IPS-18a (cell line): ENCODE results near the gene USP47.
A peak's percentile ranks its signal among the peaks of the same experiment; 100 is the strongest.

Experiments used
- H3K27ac ChIP-seq: one replicate; pipeline ENCODE4 v1.5.1; 2013; ENCODE audit warnings: low read length
- H3K27me3 ChIP-seq: one replicate; pipeline ENCODE4 v1.6.1; 2013; ENCODE audit warnings: mild to moderate bottlenecking, low read length; ENCODE audit not compliant: control insufficient read depth, insufficient read depth
- H3K36me3 ChIP-seq: one replicate; pipeline ENCODE4 v1.6.1; 2013; ENCODE audit warnings: low read depth, low read length; ENCODE audit not compliant: control insufficient read depth
- H3K4me1 ChIP-seq: one replicate; pipeline ENCODE4 v1.6.1; 2013; ENCODE audit warnings: low read depth, low read length; ENCODE audit not compliant: control insufficient read depth
- H3K4me3 ChIP-seq: one replicate; pipeline ENCODE4 v1.5.1; 2013; ENCODE audit warnings: low read length
- H3K9ac ChIP-seq: one replicate; pipeline ENCODE4 v1.6.1; 2013; ENCODE audit warnings: mild to moderate bottlenecking, low read length, moderate library complexity
- H3K9me3 ChIP-seq: one replicate; pipeline ENCODE4 v1.6.1; 2013; ENCODE audit warnings: low read depth, low read length; ENCODE audit not compliant: control insufficient read depth

USP47 gene

GRCh38 chr11:11841116-11841722 lies 553 bp upstream of the USP47 start:
- peak overlapping the region; percentile 82 for H3K27ac ChIP-seq
- no peaks in the 10 kb centered on the region for H3K27me3 ChIP-seq
- H3K4me1 ChIP-seq: peaks cover 37% of the 10 kb centered on the region
- H3K36me3 ChIP-seq: no peaks in the 10 kb centered on the region
- no peaks in the 10 kb centered on the region for H3K9me3 ChIP-seq
- peak overlapping the region; percentile 70 for H3K4me3 ChIP-seq
- H3K9ac ChIP-seq: peak overlapping the region; percentile 87

GRCh38 chr11:11842421-11843008 lies 743 bp downstream of the USP47 start:
- Histone ChIP-seq H3K27me3 (no peaks in the 10 kb centered on the region), H3K9me3 (no peaks in the 10 kb centered on the region), H3K4me1 (peaks cover 37% of the 10 kb centered on the region), H3K27ac (peak overlapping the region; percentile 67), H3K36me3 (no peaks in the 10 kb centered on the region), H3K4me3 (peak overlapping the region; percentile 70), H3K9ac (peak overlapping the region; percentile 87)

- no peaks in the 10 kb centered on the region for H3K27me3 ChIP-seq
- H3K4me3 ChIP-seq: peak overlapping the region; percentile 70
- H3K36me3 ChIP-seq: no peaks in the 10 kb centered on the region
- peaks cover 37% of the 10 kb centered on the region for H3K4me1 ChIP-seq
- no peaks in the 10 kb centered on the region for H3K9me3 ChIP-seq
- no peak overlapping the region for H3K27ac ChIP-seq
- H3K9ac ChIP-seq: peak overlapping the region; percentile 87
These were observed 1.4 kb downstream of the USP47 start for GRCh38 chr11:11843211-11843621.

- no peaks in the 10 kb centered on the region for H3K27me3 ChIP-seq
- peak overlapping the region; percentile 70 for H3K4me3 ChIP-seq
- H3K9ac ChIP-seq: peak overlapping the region; percentile 87
- H3K4me1 ChIP-seq: peaks cover 37% of the 10 kb centered on the region
- H3K36me3 ChIP-seq: no peaks in the 10 kb centered on the region
- H3K27ac ChIP-seq: no peak overlapping the region
- H3K9me3 ChIP-seq: no peaks in the 10 kb centered on the region
These were observed 1.9 kb downstream of the USP47 start for GRCh38 chr11:11843642-11844041.

GRCh38 chr11:11844272-11844671 lies 2.5 kb downstream of the USP47 start:
- no peak overlapping the region for H3K4me3 ChIP-seq
- no peaks in the 10 kb centered on the region for H3K36me3 ChIP-seq

GRCh38 chr11:11845071-11845470 lies 3.3 kb downstream of the USP47 start:
- H3K27ac ChIP-seq: no peak overlapping the region
- H3K4me1 ChIP-seq: peaks cover 42% of the 10 kb centered on the region
- no peaks in the 10 kb centered on the region for H3K9me3 ChIP-seq
- no peak overlapping the region for H3K4me3 ChIP-seq
- H3K9ac ChIP-seq: no peak overlapping the region
- H3K27me3 ChIP-seq: no peaks in the 10 kb centered on the region
- H3K36me3 ChIP-seq: no peaks in the 10 kb centered on the region

More at GRCh38 chr11:11844272-11844671, 2.5 kb downstream of the USP47 start:
- H3K4me1 ChIP-seq: peaks cover 37% of the 10 kb centered on the region
- no peaks in the 10 kb centered on the region for H3K9me3 ChIP-seq
- H3K27ac ChIP-seq: no peak overlapping the region
- H3K27me3 ChIP-seq: no peaks in the 10 kb centered on the region
- H3K9ac ChIP-seq: no peak overlapping the region

GRCh38 chr11:11845551-11845950 lies 3.8 kb downstream of the USP47 start:
- Histone ChIP-seq H3K27me3 (no peaks in the 10 kb centered on the region), H3K36me3 (no peaks in the 10 kb centered on the region), H3K9me3 (no peaks in the 10 kb centered on the region), H3K9ac (no peak overlapping the region), H3K27ac (no peak overlapping the region), H3K4me1 (peaks cover 40% of the 10 kb centered on the region), H3K4me3 (no peak overlapping the region)

GRCh38 chr11:11847082-11847481 lies 5.3 kb downstream of the USP47 start:
- Histone ChIP-seq H3K9me3 (no peaks in the 10 kb centered on the region), H3K4me1 (peaks cover 35% of the 10 kb centered on the region), H3K36me3 (no peaks in the 10 kb centered on the region), H3K27ac (no peak overlapping the region), H3K27me3 (no peaks in the 10 kb centered on the region), H3K9ac (no peak overlapping the region), H3K4me3 (no peak overlapping the region)

- H3K4me3 ChIP-seq: no peak overlapping the region
- H3K27ac ChIP-seq: no peak overlapping the region
- no peak overlapping the region for H3K9ac ChIP-seq
- H3K4me1 ChIP-seq: peaks cover 22% of the 10 kb centered on the region
- no peaks in the 10 kb centered on the region for H3K9me3 ChIP-seq
- no peaks in the 10 kb centered on the region for H3K36me3 ChIP-seq
- H3K27me3 ChIP-seq: no peaks in the 10 kb centered on the region
These were observed 7.3 kb downstream of the USP47 start for GRCh38 chr11:11848891-11849746.

- Histone ChIP-seq H3K9ac (no peak overlapping the region), H3K9me3 (no peaks in the 10 kb centered on the region), H3K4me3 (no peak overlapping the region), H3K4me1 (peaks cover 8% of the 10 kb centered on the region), H3K36me3 (no peaks in the 10 kb centered on the region), H3K27me3 (no peaks in the 10 kb centered on the region), H3K27ac (no peak overlapping the region)
These were observed 8.9 kb downstream of the USP47 start for GRCh38 chr11:11850668-11851067.

GRCh38 chr11:11856638-11857037 lies 14.9 kb downstream of the USP47 start:
- Histone ChIP-seq H3K36me3 (no peaks in the 10 kb centered on the region), H3K9ac (no peak overlapping the region), H3K9me3 (no peaks in the 10 kb centered on the region), H3K4me3 (no peak overlapping the region), H3K4me1 (peaks cover 26% of the 10 kb centered on the region), H3K27me3 (no peaks in the 10 kb centered on the region), H3K27ac (no peak overlapping the region)
